AG09319 (cell line): ENCODE data around the gene ADGRG6.

Experiments
- DNase-seq: peaks from one replicate; pipeline ENCODE4 v3.0.0-alpha.2; 2010; ENCODE audit warnings: low read depth; ENCODE audit errors: extremely low read depth
- TF ChIP-seq, protein P1 (sequence below): IDR thresholded peaks from 2 replicates; pipeline ENCODE4 v1.5.1; 2011; ENCODE audit warnings: low read depth, mild to moderate bottlenecking, inconsistent platforms, low read length, moderate library complexity

The ADGRG6 gene

DNA sequence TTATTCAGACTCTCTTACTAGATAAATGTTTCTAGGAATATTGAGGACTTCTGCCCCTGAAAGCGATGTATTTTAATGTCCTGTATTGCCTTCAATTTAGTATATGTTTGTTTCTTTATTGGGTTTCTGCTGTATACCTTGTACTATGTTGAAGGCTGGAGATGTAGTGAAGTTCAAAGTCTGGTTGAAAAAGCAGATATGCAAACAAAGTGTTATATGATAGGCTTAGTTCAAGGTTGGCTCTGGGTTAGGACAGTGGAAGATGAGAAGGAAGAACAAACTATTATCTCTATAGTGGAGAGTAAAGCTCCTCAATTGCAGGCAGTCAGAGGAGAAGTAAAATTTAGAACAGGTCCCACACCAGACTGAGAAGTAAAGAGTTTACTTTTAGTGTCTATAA is 36.3 kb upstream of the ADGRG6 start:
- TF ChIP-seq, protein P1, sequence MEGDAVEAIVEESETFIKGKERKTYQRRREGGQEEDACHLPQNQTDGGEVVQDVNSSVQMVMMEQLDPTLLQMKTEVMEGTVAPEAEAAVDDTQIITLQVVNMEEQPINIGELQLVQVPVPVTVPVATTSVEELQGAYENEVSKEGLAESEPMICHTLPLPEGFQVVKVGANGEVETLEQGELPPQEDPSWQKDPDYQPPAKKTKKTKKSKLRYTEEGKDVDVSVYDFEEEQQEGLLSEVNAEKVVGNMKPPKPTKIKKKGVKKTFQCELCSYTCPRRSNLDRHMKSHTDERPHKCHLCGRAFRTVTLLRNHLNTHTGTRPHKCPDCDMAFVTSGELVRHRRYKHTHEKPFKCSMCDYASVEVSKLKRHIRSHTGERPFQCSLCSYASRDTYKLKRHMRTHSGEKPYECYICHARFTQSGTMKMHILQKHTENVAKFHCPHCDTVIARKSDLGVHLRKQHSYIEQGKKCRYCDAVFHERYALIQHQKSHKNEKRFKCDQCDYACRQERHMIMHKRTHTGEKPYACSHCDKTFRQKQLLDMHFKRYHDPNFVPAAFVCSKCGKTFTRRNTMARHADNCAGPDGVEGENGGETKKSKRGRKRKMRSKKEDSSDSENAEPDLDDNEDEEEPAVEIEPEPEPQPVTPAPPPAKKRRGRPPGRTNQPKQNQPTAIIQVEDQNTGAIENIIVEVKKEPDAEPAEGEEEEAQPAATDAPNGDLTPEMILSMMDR, result no peak

DNA sequence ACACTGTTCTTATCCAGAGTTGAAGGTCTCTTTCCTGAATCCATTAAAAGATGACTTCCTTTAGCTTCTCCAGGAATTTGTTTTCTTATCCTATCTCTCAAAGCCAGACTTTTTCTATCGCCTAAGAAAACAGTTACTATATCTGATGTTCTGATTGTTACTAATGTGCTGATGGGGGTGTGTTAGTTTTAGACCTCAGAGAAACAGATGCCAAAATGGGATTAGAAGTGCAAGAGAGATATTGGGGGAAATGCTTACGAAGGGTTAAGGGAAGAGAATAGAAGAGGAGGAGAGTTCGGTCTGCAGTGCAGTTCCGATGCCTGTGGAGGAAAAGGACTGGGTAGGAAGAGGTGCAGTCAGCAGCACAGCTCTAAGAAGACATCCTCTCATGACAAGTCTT is 35.7 kb upstream of the ADGRG6 start:
- DNase-seq, result no peak
- TF ChIP-seq, protein P1, result no peak

More for the DNA sequence above, 36.3 kb upstream of the ADGRG6 start:
- DNase-seq, result no peak

DNA sequence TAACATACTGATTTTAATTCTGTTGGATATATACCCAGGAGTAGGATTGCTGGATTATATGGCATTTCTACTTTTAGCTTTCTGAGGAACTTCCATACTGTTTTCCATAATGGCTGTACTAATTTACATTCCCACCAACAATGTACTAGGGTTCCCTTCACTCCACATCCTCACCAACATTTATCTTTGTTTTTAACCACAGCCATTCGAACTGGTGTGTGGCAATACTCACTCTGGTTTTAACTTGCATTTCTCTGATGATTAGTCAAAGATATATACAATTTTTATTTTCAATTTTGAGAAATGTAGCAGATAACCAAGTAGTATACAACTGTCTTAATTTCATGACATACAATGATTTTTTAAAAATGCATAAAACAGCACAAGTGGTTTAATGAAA is 30.3 kb upstream of the ADGRG6 start:
- DNase-seq, result no peak
- TF ChIP-seq, protein P1, result no peak

DNA sequence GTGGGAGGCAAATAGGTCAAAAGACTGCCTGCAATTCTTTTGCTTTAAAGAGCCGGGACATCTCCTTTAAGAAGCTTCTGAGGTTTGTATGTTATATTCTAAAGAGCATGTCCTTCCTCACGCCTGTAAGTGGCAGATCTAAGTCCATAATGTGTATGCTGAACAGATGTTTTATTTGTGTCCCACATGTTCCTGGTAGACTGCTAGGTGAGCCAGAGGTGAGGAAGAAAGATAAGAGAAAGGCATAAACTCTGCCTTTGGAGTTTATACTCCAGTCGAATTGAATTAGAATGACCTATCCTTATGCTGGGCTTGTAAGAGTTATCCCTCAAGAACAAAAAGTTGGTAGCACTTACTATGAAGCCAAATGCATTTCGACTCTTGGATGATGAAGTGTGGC is 27.2 kb upstream of the ADGRG6 start:
- DNase-seq, result no peak

DNA sequence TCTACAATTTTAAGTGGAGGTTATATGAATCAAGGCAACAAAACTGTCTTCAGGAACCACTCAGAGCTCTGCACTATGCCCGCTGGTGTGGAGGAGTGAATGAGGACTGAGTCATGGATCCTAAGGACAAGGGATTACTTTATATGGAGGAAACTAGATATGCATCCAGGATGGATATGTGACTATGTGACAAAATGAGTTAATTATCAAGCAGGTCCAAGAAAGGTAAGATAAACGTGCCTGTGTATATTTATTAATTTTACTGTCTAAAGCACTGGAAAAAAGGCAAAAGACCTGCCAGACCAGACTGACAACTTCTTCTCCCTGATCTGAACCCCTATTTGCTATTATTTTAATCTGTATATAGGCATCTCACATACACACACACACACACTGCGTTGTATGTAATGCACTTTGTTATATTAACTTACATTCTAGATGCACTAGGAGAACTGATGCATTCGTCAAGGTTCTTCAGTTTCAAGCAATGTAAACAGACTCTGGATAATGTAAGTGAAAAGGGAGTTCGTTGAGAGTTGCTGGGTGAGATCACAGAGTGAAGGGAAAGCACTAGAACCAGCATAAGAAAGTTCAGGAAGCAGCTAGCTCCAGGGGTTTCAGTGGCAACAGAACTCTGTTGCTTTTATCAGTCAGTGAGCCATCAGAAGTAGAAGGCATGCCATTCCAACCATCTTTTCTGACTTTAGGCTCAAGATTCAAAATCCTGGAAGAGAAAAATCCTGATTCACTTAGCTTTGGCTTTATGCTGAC is 26.4 kb upstream of the ADGRG6 start:
- no peak for DNase-seq
- TF ChIP-seq, protein P1, result no peak

More for the DNA sequence above, 27.2 kb upstream of the ADGRG6 start:
- TF ChIP-seq, protein P1, result no peak

DNA sequence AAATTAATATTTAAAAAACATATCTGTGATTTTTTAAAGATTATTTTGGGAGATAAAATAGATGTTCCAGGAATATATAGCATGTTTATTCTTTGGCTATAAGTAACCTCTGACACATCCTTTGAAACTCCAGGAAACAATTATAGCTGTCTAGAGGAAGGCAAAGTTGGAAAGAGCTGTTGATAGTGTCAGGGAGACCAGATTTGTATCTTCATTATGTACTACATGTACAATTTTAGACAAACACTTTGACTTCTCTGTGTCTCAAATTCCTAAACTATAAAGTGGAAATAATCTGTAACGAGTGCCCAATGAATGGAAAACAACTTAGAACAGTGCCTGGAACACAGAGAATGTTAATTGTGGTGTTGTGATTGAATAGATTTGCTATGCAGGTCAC is 25.6 kb upstream of the ADGRG6 start:
- TF ChIP-seq, protein P1, result no peak
- no peak for DNase-seq

DNA sequence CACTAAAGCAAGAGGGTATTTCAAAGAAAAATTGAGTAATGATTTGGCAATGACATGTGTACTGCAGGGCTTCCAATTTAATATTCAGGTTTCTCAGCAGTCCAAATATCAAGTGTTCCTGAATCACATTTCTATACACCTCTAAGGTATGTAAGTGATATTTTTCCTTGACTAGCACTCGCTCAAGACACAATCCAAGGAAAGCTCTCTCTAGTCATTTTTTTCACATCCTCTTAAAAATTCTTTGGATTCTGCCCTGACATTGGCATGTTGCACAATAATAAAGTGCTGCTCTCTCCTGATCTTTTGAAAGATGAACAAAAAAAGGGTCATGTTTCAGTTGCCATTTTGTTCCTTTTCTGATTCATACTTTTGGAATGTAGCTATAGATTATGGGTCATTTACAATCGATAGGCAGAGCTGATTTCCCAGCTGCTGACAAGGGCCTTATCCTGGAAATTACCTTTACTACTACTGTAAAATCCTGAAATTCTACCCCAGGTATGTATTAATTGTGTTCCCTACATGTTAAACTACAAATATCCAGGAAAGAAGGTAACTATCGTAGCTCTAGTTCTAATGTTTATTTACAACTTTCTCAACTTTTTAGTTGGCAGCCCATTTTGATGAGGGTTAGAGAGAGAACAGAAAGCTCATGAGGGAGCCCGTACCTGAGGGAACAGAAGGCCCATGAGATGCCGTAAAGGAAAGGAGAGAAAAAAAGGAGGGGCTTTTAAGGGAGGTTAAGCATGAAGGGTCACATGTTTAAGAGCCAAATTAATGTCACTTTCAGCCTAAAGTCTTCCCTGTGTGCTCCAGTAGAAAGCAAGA is 22.2 kb upstream of the ADGRG6 start:
- TF ChIP-seq, protein P1, result no peak
- no peak for DNase-seq
